NCI-H2196 (cell line): ENCODE data around the gene MNX1.
A peak's percentile ranks its signal among the peaks of the same experiment; 100 is the strongest.

ENCODE experiments used
- DNase-seq: peaks from one replicate; lab custom pipeline; 2025; ENCODE audit not compliant: unreplicated experiment; lab: John Stamatoyannopoulos, UW

Gene MNX1

GRCh38 chr7:157010588-157011332 is at the start of gene MNX1:
MNX1 (minus strand) TSS chr7:157010663; CDS start chr7:157010350, 313 bp downstream.
- DNase-seq, result peak; percentile 76

GRCh38 chr7:157059534-157059933 is 49.1 kb upstream of the MNX1 start:
- DNase-seq, result no peak

DNA sequence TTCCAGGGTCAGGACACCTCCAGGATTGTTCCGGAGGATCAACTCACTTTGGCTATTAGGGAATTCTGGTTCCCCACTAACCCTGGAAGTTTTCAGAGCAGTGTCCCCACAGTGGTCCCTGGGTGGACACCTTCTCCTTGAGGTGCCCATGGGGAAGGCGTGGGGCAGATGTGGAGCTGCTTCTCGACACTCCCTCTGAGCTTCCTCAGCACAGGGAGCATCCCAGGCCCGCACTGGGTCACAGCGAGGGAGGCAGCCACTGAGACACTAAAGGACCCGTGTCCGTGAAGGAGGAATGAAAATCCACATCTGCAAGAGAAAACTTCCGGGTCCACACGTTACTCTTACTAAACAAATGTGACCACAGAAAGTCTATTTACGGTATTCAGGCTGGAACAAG is 48.2 kb upstream of the MNX1 start:
- no peak for DNase-seq

- no peak for DNase-seq
Observed at GRCh38 chr7:157058068-157058467, 47.6 kb upstream of the MNX1 start.

DNA sequence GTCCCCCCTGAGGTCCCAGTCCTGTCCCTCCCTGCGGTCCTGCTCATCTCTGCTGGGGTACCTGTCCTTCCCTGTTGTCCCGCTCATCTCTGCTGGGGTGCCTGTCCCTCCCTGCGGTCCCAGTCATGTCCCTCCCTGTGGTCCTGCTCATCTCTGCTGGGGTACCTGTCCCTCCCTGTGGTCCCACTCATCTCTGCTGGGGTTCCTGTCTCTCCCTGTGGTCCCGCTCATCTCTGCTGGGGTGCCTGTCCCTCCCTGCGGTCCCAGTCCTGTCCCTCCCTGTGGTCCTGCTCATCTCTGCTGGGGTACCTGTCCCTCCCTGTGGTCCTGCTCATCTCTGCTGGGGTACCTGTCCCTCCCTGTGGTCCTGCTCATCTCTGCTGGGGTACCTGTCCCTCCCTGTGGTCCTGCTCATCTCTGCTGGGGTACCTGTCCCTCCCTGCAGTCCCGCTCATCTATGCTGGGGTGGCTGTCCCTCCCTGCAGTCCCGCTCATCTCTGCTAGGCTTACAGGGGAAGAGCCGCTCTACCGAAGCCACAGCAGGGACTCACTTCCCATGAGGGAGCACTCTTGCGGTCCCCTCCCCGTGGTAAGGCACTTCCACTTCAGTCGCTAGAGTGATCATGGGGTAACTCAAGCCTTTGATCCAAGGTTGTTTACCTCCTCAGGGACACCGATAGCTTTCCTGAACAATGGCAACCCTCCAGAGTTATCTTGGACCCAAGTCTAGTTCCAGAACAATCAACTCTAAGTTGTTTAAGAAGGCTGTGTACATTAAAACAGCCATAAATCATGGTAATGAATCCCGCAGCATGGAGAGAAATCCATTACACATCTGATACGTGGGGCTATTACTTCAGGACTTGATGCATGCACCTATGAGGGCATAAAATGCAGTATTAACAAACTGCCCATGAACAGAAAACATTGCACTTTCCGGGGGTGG is 46.8 kb upstream of the MNX1 start:
- no peak for DNase-seq

- DNase-seq, result no peak
Observed at GRCh38 chr7:157056246-157056645, 45.8 kb upstream of the MNX1 start.

GRCh38 chr7:157054927-157055326 is 44.5 kb upstream of the MNX1 start:
- no peak for DNase-seq

- no peak for DNase-seq
Observed at GRCh38 chr7:157053118-157053517, 42.7 kb upstream of the MNX1 start.

DNA sequence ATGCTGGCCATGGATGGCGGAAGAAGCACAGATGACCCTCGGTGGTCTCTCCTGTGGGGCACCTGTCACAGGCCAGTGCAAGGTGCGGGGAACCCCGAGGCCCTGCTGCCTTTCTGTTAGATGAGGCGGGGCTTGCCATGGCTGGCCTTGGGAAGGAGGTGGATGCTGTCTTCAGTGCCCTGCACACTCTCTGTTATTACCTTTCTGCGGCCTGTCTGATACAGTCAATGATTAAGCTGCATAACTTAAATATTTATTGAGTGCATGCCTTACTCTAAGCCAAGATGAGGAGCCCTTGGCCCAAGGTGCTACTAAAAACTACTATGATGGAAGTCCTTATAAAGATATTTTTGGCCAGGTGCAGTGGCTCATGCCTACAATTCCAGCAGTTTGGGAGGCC is 36.7 kb upstream of the MNX1 start:
- DNase-seq, result no peak

- DNase-seq, result no peak
Observed at GRCh38 chr7:157046681-157047080, 36.2 kb upstream of the MNX1 start.

GRCh38 chr7:157044943-157045660 is 34.6 kb upstream of the MNX1 start:
- no peak for DNase-seq

DNA sequence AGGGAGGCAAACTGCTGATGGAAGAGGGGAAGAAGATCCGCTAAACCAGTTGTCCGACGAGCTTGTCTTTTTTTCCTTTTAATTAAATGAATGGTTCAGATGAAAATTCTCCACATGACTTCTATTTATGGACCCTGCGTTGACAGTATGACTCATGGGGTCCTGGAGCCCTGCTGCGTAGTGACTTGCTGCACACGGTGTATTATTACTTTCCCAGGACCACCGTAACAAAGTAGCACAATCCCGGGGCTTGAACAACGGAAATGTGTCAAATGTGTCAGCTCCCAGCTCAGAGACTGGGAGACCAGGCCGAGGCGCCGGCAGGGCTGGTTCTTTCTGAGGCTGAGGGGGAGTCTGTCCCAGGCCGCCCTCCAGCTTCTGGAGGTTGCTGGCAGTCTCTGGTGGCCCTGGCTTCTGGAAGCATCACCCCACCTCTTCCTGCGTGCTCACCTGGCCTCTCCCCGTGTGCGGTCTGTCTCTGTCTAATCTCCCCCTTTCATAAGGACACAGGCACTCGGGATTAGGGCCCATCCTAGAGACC is 33.8 kb upstream of the MNX1 start:
- DNase-seq, result no peak

DNA sequence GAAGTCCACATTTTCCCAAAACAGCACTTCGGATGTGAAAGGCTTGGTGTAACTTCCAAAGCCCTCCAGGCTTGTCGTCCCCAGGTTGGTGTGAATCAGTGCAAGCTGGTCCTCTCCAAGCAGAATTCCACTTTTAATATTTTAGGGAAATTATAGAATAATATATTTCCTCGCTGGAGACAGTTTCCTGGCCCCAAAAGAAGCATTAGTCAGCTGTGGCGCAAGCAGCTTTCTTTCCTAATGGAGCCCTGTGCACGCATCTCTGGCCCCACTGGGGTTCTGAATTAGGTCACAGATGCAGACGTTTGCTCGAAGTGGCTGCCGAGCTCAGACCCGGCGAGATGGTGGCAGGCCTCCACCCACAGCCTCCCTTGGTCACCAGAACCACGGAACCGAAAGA is 33.3 kb upstream of the MNX1 start:
- DNase-seq, result no peak

GRCh38 chr7:157041514-157042277 is 31.2 kb upstream of the MNX1 start:
- DNase-seq, result no peak

GRCh38 chr7:157041004-157041403 is 30.5 kb upstream of the MNX1 start:
- DNase-seq, result no peak

DNA sequence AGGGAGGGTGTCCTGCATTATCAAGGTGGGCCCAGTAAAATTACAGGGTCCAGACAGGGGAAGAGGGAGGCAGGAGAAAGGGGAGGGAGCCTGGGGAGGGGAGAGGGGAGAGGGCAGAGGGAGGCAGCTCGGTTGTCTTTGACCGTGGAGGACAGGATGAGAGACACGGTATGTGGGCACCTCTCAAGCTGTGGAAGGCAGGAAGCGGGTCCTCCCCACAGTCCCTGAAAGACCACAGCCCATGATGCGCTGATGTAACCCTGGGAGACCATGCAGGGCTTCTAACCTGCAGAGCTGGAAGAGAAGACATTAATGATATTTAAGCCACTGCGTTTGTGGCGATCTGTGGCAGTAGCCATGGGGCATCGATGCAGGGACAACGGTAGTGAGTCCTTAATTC is 27.2 kb upstream of the MNX1 start:
- DNase-seq, result no peak

- DNase-seq, result no peak
Observed at GRCh38 chr7:157037028-157037427, 26.6 kb upstream of the MNX1 start.

- DNase-seq, result no peak
Observed at GRCh38 chr7:157035979-157036378, 25.5 kb upstream of the MNX1 start.

DNA sequence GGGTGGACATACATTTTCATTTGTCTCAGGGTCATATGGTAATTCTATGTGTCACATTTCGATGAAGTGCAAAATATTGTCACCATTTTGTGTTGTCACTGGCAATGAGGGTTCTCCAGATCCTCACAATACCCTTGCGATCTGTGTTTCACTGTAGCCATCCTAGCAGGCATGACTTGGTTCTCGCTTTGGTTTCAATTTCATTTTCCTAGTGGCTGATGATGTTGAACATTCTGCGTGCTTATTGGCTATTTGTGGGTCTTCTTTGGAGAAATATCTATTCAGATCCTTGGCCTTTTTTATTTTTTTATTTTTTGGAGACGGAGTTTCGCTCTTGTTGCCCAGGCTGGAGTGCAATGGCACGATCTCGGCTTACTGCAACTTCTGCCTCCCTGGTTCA is 24.8 kb upstream of the MNX1 start:
- no peak for DNase-seq
